Parathyroid adenoma (tissue), 2 donors: ENCODE measurements around the gene CTRL.
A peak's percentile ranks its signal among the peaks of the same experiment; 100 is the strongest.

ENCODE experiments used
- H2AFZ ChIP-seq: fragments of 300-600 bp; sonication (generic); one replicate; pipeline ENCODE4 v1.7.0; 2017; ENCODE audit warnings: antibody characterized with exemption, mild to moderate bottlenecking
- H3K27ac ChIP-seq: fragments of 300-600 bp; sonication (generic); one replicate; pipeline ENCODE4 v1.7.0; 2017
- H3K27me3 ChIP-seq: fragments of 300-600 bp; sonication (generic); one replicate; pipeline ENCODE4 v1.7.0; 2017; ENCODE audit warnings: low read length; ENCODE audit not compliant: control insufficient read depth, insufficient read depth
- H3K36me3 ChIP-seq: fragments of 300-600 bp; sonication (generic); one replicate; pipeline ENCODE4 v1.7.0; 2017; ENCODE audit warnings: low read length; ENCODE audit not compliant: control insufficient read depth, insufficient read depth
- H3K4me1 ChIP-seq: fragments of 300-600 bp; sonication (generic); one replicate; pipeline ENCODE4 v1.7.0; 2017; ENCODE audit warnings: control low read depth
- H3K4me2 ChIP-seq: fragments of 300-600 bp; sonication (generic); one replicate; pipeline ENCODE4 v1.7.0; 2017; ENCODE audit warnings: low read length
- H3K4me3 ChIP-seq: fragments of 300-600 bp; sonication (generic); one replicate; pipeline ENCODE4 v1.7.0; 2017; ENCODE audit warnings: low read depth, low read length
- H3K79me2 ChIP-seq: fragments of 300-600 bp; sonication (generic); one replicate; pipeline ENCODE4 v1.7.0; 2017; ENCODE audit warnings: control low read depth
- H3K9ac ChIP-seq: fragments of 300-600 bp; sonication (generic); one replicate; pipeline ENCODE4 v1.7.0; 2017; ENCODE audit warnings: mild to moderate bottlenecking
- H3K9me3 ChIP-seq: fragments of 300-600 bp; sonication (generic); one replicate; pipeline ENCODE4 v1.7.0; 2017; ENCODE audit warnings: low read length; ENCODE audit not compliant: control insufficient read depth
- TF ChIP-seq, protein P1 (sequence below): fragments of 300-600 bp; sonication (generic); IDR thresholded peaks from one replicate; pipeline ENCODE4 v1.7.0; 2017; ENCODE audit warnings: antibody characterized with exemption, mild to moderate bottlenecking
- donor health status: primary hyperparathyroidism.

CTRL gene

GRCh38 chr16:67892899-67893742, 38.5 kb downstream of the CTRL start, which contains the start of gene PSKH1:
Gene PSKH1 (plus strand): TSS chr16:67893254. CDS start chr16:67908750, 15,496 bp downstream.
- H3K4me2 ChIP-seq: peak within 1 kb of the TSS; percentile 91

GRCh38 chr16:67892375-67892774, 39.3 kb downstream of the CTRL start:
- no peaks in the 10 kb centered on the region for H3K9me3 ChIP-seq
- H2AFZ ChIP-seq: peak overlapping the region; percentile 84
- TF ChIP-seq, protein P1, sequence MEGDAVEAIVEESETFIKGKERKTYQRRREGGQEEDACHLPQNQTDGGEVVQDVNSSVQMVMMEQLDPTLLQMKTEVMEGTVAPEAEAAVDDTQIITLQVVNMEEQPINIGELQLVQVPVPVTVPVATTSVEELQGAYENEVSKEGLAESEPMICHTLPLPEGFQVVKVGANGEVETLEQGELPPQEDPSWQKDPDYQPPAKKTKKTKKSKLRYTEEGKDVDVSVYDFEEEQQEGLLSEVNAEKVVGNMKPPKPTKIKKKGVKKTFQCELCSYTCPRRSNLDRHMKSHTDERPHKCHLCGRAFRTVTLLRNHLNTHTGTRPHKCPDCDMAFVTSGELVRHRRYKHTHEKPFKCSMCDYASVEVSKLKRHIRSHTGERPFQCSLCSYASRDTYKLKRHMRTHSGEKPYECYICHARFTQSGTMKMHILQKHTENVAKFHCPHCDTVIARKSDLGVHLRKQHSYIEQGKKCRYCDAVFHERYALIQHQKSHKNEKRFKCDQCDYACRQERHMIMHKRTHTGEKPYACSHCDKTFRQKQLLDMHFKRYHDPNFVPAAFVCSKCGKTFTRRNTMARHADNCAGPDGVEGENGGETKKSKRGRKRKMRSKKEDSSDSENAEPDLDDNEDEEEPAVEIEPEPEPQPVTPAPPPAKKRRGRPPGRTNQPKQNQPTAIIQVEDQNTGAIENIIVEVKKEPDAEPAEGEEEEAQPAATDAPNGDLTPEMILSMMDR: no peak
- H3K36me3 ChIP-seq: no peaks in the 10 kb centered on the region
- peaks cover 9% of the 10 kb centered on the region for H3K4me1 ChIP-seq
- peak overlapping the region; percentile 80 for H3K4me3 ChIP-seq
- H3K27ac ChIP-seq: peak overlapping the region; percentile 46
- H3K4me2 ChIP-seq: peak overlapping the region; percentile 91
- no peak overlapping the region for H3K9ac ChIP-seq
- no peaks in the 10 kb centered on the region for H3K27me3 ChIP-seq
- H3K79me2 ChIP-seq: peaks cover 31% of the 10 kb centered on the region

More at GRCh38 chr16:67892899-67893742, 38.5 kb downstream of the CTRL start, which contains the start of gene PSKH1:
- H3K4me1 ChIP-seq: peaks cover 9% of the 10 kb centered on the region
- no peaks in the 10 kb centered on the region for H3K27me3 ChIP-seq
- H3K9me3 ChIP-seq: no peaks in the 10 kb centered on the region
- peak within 1 kb of the TSS; percentile 88 for H2AFZ ChIP-seq
- peak within 1 kb of the TSS; percentile 56 for H3K9ac ChIP-seq
- no peaks in the 10 kb centered on the region for H3K36me3 ChIP-seq
- H3K79me2 ChIP-seq: peaks cover 39% of the 10 kb centered on the region
- TF ChIP-seq, protein P1: no peak
- peak within 1 kb of the TSS; percentile 80 for H3K4me3 ChIP-seq
- H3K27ac ChIP-seq: peak within 1 kb of the TSS; percentile 82

- Histone ChIP-seq H3K4me2 (no peak overlapping the region), H3K79me2 (no peaks in the 10 kb centered on the region), H3K9ac (no peak overlapping the region), H3K27me3 (no peaks in the 10 kb centered on the region), H3K36me3 (no peaks in the 10 kb centered on the region), H2AFZ (no peak overlapping the region), H3K9me3 (no peaks in the 10 kb centered on the region), H3K4me3 (no peak overlapping the region), H3K27ac (no peak overlapping the region), H3K4me1 (no peaks in the 10 kb centered on the region)
- TF ChIP-seq, protein P1: no peak
These were observed 43.3 kb downstream of the CTRL start for GRCh38 chr16:67888331-67888730.

DNA sequence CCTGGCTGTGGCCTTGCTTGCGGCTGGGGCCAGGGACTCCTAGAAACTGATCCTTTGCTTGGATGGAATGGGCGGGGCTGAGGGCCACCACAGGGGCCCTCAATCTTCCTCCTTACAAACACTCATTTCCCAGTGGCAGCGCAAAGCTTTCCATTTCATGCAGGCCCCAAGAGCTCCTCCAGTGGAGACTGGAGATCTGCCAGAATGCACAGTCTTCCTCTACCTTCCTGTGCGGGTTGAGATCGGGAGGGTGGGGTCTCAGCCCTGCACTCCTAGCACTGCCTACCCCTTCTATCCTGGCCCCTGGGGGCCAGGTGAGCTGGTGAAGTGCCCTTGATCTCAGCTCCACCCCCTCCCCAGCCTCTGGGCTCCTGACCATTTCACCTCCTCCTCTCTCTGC, 45.3 kb downstream of the CTRL start:
- Histone ChIP-seq H3K36me3 (no peaks in the 10 kb centered on the region), H3K4me3 (no peak overlapping the region), H3K9me3 (no peaks in the 10 kb centered on the region), H3K4me2 (no peak overlapping the region), H3K27ac (no peak overlapping the region), H2AFZ (no peak overlapping the region), H3K27me3 (no peaks in the 10 kb centered on the region), H3K9ac (no peak overlapping the region), H3K4me1 (no peaks in the 10 kb centered on the region), H3K79me2 (no peaks in the 10 kb centered on the region)
- TF ChIP-seq, protein P1: no peak
